ENCODE measurements around the gene TIMMDC1. TPM values are rescaled to one million over a fixed set of nuclear protein-coding genes. Genes with fewer than 3 reads are reported as not detected.

The TIMMDC1 gene
- total and polyA plus RNA-seq, 12 donors: 90.3 to 379 (median 234) TPM

- Histone ChIP-seq H3K36me3 (no peaks in the 10 kb centered on the region), H3K27ac (no peak overlapping the region), H3K9me3 (no peaks in the 10 kb centered on the region), H3K4me3 (no peak overlapping the region), H3K4me1 (peaks cover 0 to 30% (median 2%) of the 10 kb centered on the region in 9 donors), H3K27me3 (no peaks in the 10 kb centered on the region)
- no peak for TF ChIP-seq CTCF (IDR thresholded peaks at IDR 0.05)
- 94 to 97% methylated on average over 7 of the region's 7 CpGs for WGBS, 2 donors
- intact Hi-C loops (cut with DNase I): no loop called here
- no peak for ATAC-seq
- DNase-seq: no peak
Measured at GRCh38 chr3:119557192-119557876, 59.0 kb downstream of the TIMMDC1 start.

- no peak overlapping the region for H3K27ac ChIP-seq
- no peak for ATAC-seq
- 76 to 86% methylated on average over 3 of the region's 3 CpGs for WGBS, 2 donors
- no peak overlapping the region for H3K4me3 ChIP-seq
- TF ChIP-seq CTCF (IDR thresholded peaks at IDR 0.05): no peak
- no peaks in the 10 kb centered on the region for H3K27me3 ChIP-seq
- no peaks in the 10 kb centered on the region for H3K36me3 ChIP-seq
- H3K4me1 ChIP-seq: peaks cover 0 to 35% (median 7%) of the 10 kb centered on the region in 9 donors
- DNase-seq: no peak
- no peaks in the 10 kb centered on the region for H3K9me3 ChIP-seq
- intact Hi-C loops (cut with DNase I): no loop called here
Measured at GRCh38 chr3:119557877-119558269, 59.5 kb downstream of the TIMMDC1 start.

GRCh38 chr3:119558626-119559317 lies 60.4 kb downstream of the TIMMDC1 start:
- ATAC-seq: no peak
- no peak for TF ChIP-seq CTCF (IDR thresholded peaks at IDR 0.05)

GRCh38 chr3:119559441-119559963 lies 61.2 kb downstream of the TIMMDC1 start, which contains the start of gene CD80:
Gene CD80 (minus strand): TSS chr3:119559614. CDS start chr3:119557728, 1,886 bp downstream.
- peak; percentile 31 to 34 for DNase-seq
- H3K27ac ChIP-seq: peak within 1 kb of the TSS in 1 of 10 donors; percentile 75
- H3K4me3 ChIP-seq: peak within 1 kb of the TSS in 1 of 10 donors; percentile 29
- H3K4me1 ChIP-seq: peaks cover 0 to 33% (median 8%) of the 10 kb centered on the region in 9 donors
- no peaks in the 10 kb centered on the region for H3K36me3 ChIP-seq
- intact Hi-C loops (cut with DNase I): no loop called here
- no peaks in the 10 kb centered on the region for H3K27me3 ChIP-seq
- peak; percentile 51 to 76 (median 68) for ATAC-seq
- TF ChIP-seq CTCF (IDR thresholded peaks at IDR 0.05): peak in 6 of 9 donors; percentile 15 to 47 (median 40)
- WGBS, 2 donors: 31 to 34% methylated on average over 7 of the region's 7 CpGs
- peaks cover 0 to 9% (median 0%) of the 10 kb centered on the region in 11 donors for H3K9me3 ChIP-seq

More at GRCh38 chr3:119558626-119559317, 60.4 kb downstream of the TIMMDC1 start:
- intact Hi-C loops (cut with DNase I): no loop called here
- no peak for DNase-seq
- Histone ChIP-seq H3K4me3 (peak overlapping the region in 1 of 10 donors; percentile 29), H3K9me3 (peaks cover 0 to 5% (median 0%) of the 10 kb centered on the region in 11 donors), H3K27me3 (no peaks in the 10 kb centered on the region), H3K27ac (peak overlapping the region in 1 of 10 donors; percentile 75), H3K36me3 (no peaks in the 10 kb centered on the region), H3K4me1 (peaks cover 0 to 35% (median 8%) of the 10 kb centered on the region in 9 donors)
- WGBS, 2 donors: 95 to 97% methylated on average over 9 of the region's 9 CpGs

All from heart right ventricle (tissue), 16 donors.